ENCODE data around the gene ZNF33B.
"Not testable (repeated sequence)": the region's sequence is repeated elsewhere in the genome, so short reads cannot be mapped to it uniquely, and the experiment has no call there.

Gene ZNF33B

GRCh38 chr10:42638055-42638820 lies at the start of gene ZNF33B:
Gene ZNF33B (minus strand): TSS chr10:42638570. CDS start chr10:42636928, 1,642 bp downstream.
- in situ Hi-C loops (cut with MboI; ENCODE audit: low sequenced_read_pairs), result loop anchor here (25.0 kb wide), 1 partner anchor 474 kb away; no protein-coding TSS in a partner anchor

- in situ Hi-C loops (cut with MboI; ENCODE audit: low sequenced_read_pairs), result no loop called here
Measured at GRCh38 chr10:42684517-42684916, 46.1 kb upstream of the ZNF33B start.

GRCh38 chr10:42680267-42680666 lies 41.9 kb upstream of the ZNF33B start:
- in situ Hi-C loops (cut with MboI; ENCODE audit: low sequenced_read_pairs), result no loop called here

GRCh38 chr10:42665181-42665979 lies 27.0 kb upstream of the ZNF33B start:
- in situ Hi-C loops (cut with MboI; ENCODE audit: low sequenced_read_pairs), result not testable (repeated sequence)

GRCh38 chr10:42654419-42654818 lies 16.0 kb upstream of the ZNF33B start:
- in situ Hi-C loops (cut with MboI; ENCODE audit: low sequenced_read_pairs), result no loop called here

- in situ Hi-C loops (cut with MboI; ENCODE audit: low sequenced_read_pairs), result no loop called here
Measured at GRCh38 chr10:42652858-42653257, 14.5 kb upstream of the ZNF33B start.

GRCh38 chr10:42650374-42650773 lies 12.0 kb upstream of the ZNF33B start:
- in situ Hi-C loops (cut with MboI; ENCODE audit: low sequenced_read_pairs), result no loop called here

GRCh38 chr10:42648512-42648911 lies 10.1 kb upstream of the ZNF33B start:
- in situ Hi-C loops (cut with MboI; ENCODE audit: low sequenced_read_pairs), result loop anchor here (25.0 kb wide), 1 partner anchor 464 kb away; no protein-coding TSS in a partner anchor

GRCh38 chr10:42646687-42647640 lies 8.6 kb upstream of the ZNF33B start:
- in situ Hi-C loops (cut with MboI; ENCODE audit: low sequenced_read_pairs), result loop anchor here (25.0 kb wide), 1 partner anchor 465 kb away; no protein-coding TSS in a partner anchor

- in situ Hi-C loops (cut with MboI; ENCODE audit: low sequenced_read_pairs), result loop anchor here (25.0 kb wide), 1 partner anchor 466 kb away; no protein-coding TSS in a partner anchor
Measured at GRCh38 chr10:42646214-42646613, 7.8 kb upstream of the ZNF33B start.

- in situ Hi-C loops (cut with MboI; ENCODE audit: low sequenced_read_pairs), result loop anchor here (25.0 kb wide), 1 partner anchor 467 kb away; no protein-coding TSS in a partner anchor
Measured at GRCh38 chr10:42645516-42645915, 7.1 kb upstream of the ZNF33B start.

GRCh38 chr10:42645103-42645502 lies 6.7 kb upstream of the ZNF33B start:
- in situ Hi-C loops (cut with MboI; ENCODE audit: low sequenced_read_pairs), result loop anchor here (25.0 kb wide), 1 partner anchor 467 kb away; no protein-coding TSS in a partner anchor

GRCh38 chr10:42640610-42641229 lies 2.4 kb upstream of the ZNF33B start:
- in situ Hi-C loops (cut with MboI; ENCODE audit: low sequenced_read_pairs), result loop anchor here (25.0 kb wide), 1 partner anchor 472 kb away; no protein-coding TSS in a partner anchor

GRCh38 chr10:42638821-42639270 lies 476 bp upstream of the ZNF33B start:
- in situ Hi-C loops (cut with MboI; ENCODE audit: low sequenced_read_pairs), result loop anchor here (25.0 kb wide), 1 partner anchor 473 kb away; no protein-coding TSS in a partner anchor

GRCh38 chr10:42637648-42638054 lies 719 bp downstream of the ZNF33B start:
- in situ Hi-C loops (cut with MboI; ENCODE audit: low sequenced_read_pairs), result loop anchor here (25.0 kb wide), 1 partner anchor 475 kb away; no protein-coding TSS in a partner anchor

- in situ Hi-C loops (cut with MboI; ENCODE audit: low sequenced_read_pairs), result loop anchor here (25.0 kb wide), 1 partner anchor 475 kb away; no protein-coding TSS in a partner anchor
Measured at GRCh38 chr10:42637142-42637541, 1.2 kb downstream of the ZNF33B start.

- in situ Hi-C loops (cut with MboI; ENCODE audit: low sequenced_read_pairs), result loop anchor here (25.0 kb wide), 1 partner anchor 477 kb away; no protein-coding TSS in a partner anchor
Measured at GRCh38 chr10:42635098-42635497, 3.3 kb downstream of the ZNF33B start.

GRCh38 chr10:42632564-42632963 lies 5.8 kb downstream of the ZNF33B start:
- in situ Hi-C loops (cut with MboI; ENCODE audit: low sequenced_read_pairs), result loop anchor here (25.0 kb wide), 1 partner anchor 480 kb away; no protein-coding TSS in a partner anchor

GRCh38 chr10:42630537-42631134 lies 7.7 kb downstream of the ZNF33B start:
- in situ Hi-C loops (cut with MboI; ENCODE audit: low sequenced_read_pairs), result loop anchor here (25.0 kb wide), 1 partner anchor 482 kb away; no protein-coding TSS in a partner anchor

Data from HL-60/S4 treated with phorbol 12-myristate 13-acetate at 8.2 ng/mL for 4 days and 3 days (cell line).